ENCODE results near the gene L3MBTL3.

DNA sequence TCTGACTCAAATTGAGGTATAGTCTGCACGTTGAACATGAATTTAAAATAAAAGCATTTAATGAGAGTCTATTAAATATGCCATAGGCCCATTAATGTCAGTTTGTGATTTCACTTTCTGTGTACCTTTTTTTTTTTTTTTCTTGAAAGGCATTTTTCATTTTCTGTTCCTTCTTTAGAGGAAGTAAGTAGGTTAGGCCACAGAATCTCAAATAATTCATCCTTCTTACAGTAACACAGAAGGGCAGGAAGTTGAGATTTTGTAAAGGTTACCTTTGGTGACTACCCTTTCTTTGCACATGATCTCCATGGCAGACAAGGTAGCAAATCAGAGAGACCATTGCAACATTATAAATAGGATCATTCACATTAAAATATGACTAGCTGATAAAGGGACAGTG lies 9.6 kb downstream of the L3MBTL3 start:
- TF ChIP-seq, protein P1, sequence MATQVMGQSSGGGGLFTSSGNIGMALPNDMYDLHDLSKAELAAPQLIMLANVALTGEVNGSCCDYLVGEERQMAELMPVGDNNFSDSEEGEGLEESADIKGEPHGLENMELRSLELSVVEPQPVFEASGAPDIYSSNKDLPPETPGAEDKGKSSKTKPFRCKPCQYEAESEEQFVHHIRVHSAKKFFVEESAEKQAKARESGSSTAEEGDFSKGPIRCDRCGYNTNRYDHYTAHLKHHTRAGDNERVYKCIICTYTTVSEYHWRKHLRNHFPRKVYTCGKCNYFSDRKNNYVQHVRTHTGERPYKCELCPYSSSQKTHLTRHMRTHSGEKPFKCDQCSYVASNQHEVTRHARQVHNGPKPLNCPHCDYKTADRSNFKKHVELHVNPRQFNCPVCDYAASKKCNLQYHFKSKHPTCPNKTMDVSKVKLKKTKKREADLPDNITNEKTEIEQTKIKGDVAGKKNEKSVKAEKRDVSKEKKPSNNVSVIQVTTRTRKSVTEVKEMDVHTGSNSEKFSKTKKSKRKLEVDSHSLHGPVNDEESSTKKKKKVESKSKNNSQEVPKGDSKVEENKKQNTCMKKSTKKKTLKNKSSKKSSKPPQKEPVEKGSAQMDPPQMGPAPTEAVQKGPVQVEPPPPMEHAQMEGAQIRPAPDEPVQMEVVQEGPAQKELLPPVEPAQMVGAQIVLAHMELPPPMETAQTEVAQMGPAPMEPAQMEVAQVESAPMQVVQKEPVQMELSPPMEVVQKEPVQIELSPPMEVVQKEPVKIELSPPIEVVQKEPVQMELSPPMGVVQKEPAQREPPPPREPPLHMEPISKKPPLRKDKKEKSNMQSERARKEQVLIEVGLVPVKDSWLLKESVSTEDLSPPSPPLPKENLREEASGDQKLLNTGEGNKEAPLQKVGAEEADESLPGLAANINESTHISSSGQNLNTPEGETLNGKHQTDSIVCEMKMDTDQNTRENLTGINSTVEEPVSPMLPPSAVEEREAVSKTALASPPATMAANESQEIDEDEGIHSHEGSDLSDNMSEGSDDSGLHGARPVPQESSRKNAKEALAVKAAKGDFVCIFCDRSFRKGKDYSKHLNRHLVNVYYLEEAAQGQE (IDR thresholded peaks at IDR 0.05; ENCODE audit: insufficient read depth in 1 of 2, low read depth in 2 of 2, low read length in 2 of 2), result no peak
- TF ChIP-seq POLR2AphosphoS5 (IDR thresholded peaks at IDR 0.05; ENCODE audit: low read depth, low read length) (no peak), FOXP2 (optimal IDR thresholded peaks at IDR 0.05; ENCODE audit: borderline replicate concordance, extremely low read depth, extremely low read length, insufficient read depth) (no peak), TAF1 (IDR thresholded peaks at IDR 0.05; ENCODE audit: borderline replicate concordance, insufficient read depth, low read length) (no peak)
